Transverse colon (tissue), 4 donors: ENCODE data around the gene TBCA.

Experiments
- EP300 ChIP-seq: sonication (generic); formaldehyde crosslinking; IDR thresholded peaks from one replicate; pipeline ENCODE4 v1.6.1; 2017; ENCODE audit warnings: antibody characterized with exemption, low read depth
- POLR2A ChIP-seq: fragments of 450-650 bp; IDR thresholded peaks from one replicate; pipeline ENCODE4 v1.6.1; 2016; ENCODE audit warnings: antibody characterized with exemption, mild to moderate bottlenecking, moderate library complexity
- POLR2AphosphoS5 ChIP-seq, 3 donors: sonication (generic); formaldehyde crosslinking; IDR thresholded peaks; one replicate each; pipeline ENCODE4 v1.6.1; 2016; ENCODE audit warnings: antibody characterized with exemption in 3 of 3
- TF ChIP-seq, protein P1 (sequence below), 5 experiments: fragments of 200-600 bp in 3 of 5; fragments of 450-650 bp in 2 of 5; sonication (generic) in 3 of 5; IDR thresholded peaks; 1 replicate in 2 of 5; 2 replicates in 3 of 5; pipeline ENCODE4 v1.5.1; 2016 to 2017; ENCODE audit warnings: antibody characterized with exemption in 5 of 5, inconsistent platforms in 3 of 5, mild to moderate bottlenecking in 2 of 5, moderate library complexity in 1 of 5

DNA sequence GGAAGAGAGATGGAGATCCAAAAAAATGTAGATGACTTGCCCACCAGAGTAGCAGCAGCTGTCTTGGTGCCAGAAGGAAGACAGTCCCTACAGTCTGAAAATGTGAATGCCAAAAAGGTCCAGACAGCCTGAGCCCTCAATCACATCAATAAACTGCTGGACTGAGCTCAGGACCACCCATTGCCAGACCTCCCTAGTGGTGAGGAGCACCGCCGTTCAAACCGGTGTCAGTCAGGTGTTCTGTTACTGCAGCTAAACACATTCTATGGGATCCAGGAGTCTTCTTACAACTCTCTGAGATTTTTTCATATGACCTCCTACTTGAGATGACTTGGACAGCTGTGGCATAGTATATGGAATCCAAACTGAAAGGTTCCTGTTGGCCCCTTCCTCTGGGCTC is 105.6 kb downstream of the TBCA start:
- TF ChIP-seq POLR2AphosphoS5 (IDR thresholded peaks at IDR 0.05) (no peak), EP300 (no peak), POLR2A (no peak)
- TF ChIP-seq, protein P1, sequence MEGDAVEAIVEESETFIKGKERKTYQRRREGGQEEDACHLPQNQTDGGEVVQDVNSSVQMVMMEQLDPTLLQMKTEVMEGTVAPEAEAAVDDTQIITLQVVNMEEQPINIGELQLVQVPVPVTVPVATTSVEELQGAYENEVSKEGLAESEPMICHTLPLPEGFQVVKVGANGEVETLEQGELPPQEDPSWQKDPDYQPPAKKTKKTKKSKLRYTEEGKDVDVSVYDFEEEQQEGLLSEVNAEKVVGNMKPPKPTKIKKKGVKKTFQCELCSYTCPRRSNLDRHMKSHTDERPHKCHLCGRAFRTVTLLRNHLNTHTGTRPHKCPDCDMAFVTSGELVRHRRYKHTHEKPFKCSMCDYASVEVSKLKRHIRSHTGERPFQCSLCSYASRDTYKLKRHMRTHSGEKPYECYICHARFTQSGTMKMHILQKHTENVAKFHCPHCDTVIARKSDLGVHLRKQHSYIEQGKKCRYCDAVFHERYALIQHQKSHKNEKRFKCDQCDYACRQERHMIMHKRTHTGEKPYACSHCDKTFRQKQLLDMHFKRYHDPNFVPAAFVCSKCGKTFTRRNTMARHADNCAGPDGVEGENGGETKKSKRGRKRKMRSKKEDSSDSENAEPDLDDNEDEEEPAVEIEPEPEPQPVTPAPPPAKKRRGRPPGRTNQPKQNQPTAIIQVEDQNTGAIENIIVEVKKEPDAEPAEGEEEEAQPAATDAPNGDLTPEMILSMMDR (IDR thresholded peaks at IDR 0.05) = no peak
